ENCODE measurements around the gene DNAJC1. TPM values are rescaled to one million over a fixed set of nuclear protein-coding genes. Genes with fewer than 3 reads are reported as not detected.

DNAJC1 gene
- total RNA-seq, 1 experiment from 2014 or later = 3.2 TPM

- no peak overlapping the region for H3K4me2 ChIP-seq (ENCODE audit: low read depth, low read length, poor library complexity, severe bottlenecking)
- no peaks in the 10 kb centered on the region for H3K36me3 ChIP-seq (ENCODE audit: insufficient read depth, low read length)
Observed at GRCh38 chr10:21832821-21833130, 170.8 kb downstream of the DNAJC1 start.

GRCh38 chr10:21831986-21832820 is 171.3 kb downstream of the DNAJC1 start:
- Histone ChIP-seq H3K4me3 (ENCODE audit: low read length) (no peak overlapping the region), H3K79me2 (ENCODE audit: low read length) (no peaks in the 10 kb centered on the region), H3K36me3 (ENCODE audit: insufficient read depth, low read length) (no peaks in the 10 kb centered on the region), H3K4me1 (ENCODE audit: low read length) (no peaks in the 10 kb centered on the region), H3K27ac (ENCODE audit: low read length) (no peak overlapping the region), H2AFZ (ENCODE audit: low read length) (no peak overlapping the region), H3K27me3 (ENCODE audit: low read length) (no peaks in the 10 kb centered on the region), H3K9me2 (replicated peaks; ENCODE audit: insufficient read depth, low read length) (no peaks in the 10 kb centered on the region), H3K4me2 (ENCODE audit: low read depth, low read length, poor library complexity, severe bottlenecking) (no peak overlapping the region), H3K9me3 (ENCODE audit: low read length) (peaks cover under 1% of the 10 kb centered on the region), H4K20me1 (ENCODE audit: insufficient read depth, low read depth, low read length) (no peaks in the 10 kb centered on the region), H3K9ac (ENCODE audit: low read length) (no peak overlapping the region)
- no peak for DNase-seq

More at GRCh38 chr10:21832821-21833130, 170.8 kb downstream of the DNAJC1 start:
- H3K9ac ChIP-seq (ENCODE audit: low read length) = no peak overlapping the region
- DNase-seq = no peak
- no peaks in the 10 kb centered on the region for H3K4me1 ChIP-seq (ENCODE audit: low read length)
- H3K9me2 ChIP-seq (replicated peaks; ENCODE audit: insufficient read depth, low read length) = no peaks in the 10 kb centered on the region
- no peak overlapping the region for H3K27ac ChIP-seq (ENCODE audit: low read length)
- H3K79me2 ChIP-seq (ENCODE audit: low read length) = no peaks in the 10 kb centered on the region
- H3K4me3 ChIP-seq (ENCODE audit: low read length) = no peak overlapping the region
- H2AFZ ChIP-seq (ENCODE audit: low read length) = no peak overlapping the region
- H4K20me1 ChIP-seq (ENCODE audit: insufficient read depth, low read depth, low read length) = no peaks in the 10 kb centered on the region
- H3K27me3 ChIP-seq (ENCODE audit: low read length) = no peaks in the 10 kb centered on the region
- H3K9me3 ChIP-seq (ENCODE audit: low read length) = no peaks in the 10 kb centered on the region

- Histone ChIP-seq H3K27ac (ENCODE audit: low read length) (no peak overlapping the region), H3K4me3 (ENCODE audit: low read length) (no peak overlapping the region), H3K4me1 (ENCODE audit: low read length) (no peaks in the 10 kb centered on the region), H3K79me2 (ENCODE audit: low read length) (no peaks in the 10 kb centered on the region), H3K4me2 (ENCODE audit: low read depth, low read length, poor library complexity, severe bottlenecking) (no peak overlapping the region), H4K20me1 (ENCODE audit: insufficient read depth, low read depth, low read length) (no peaks in the 10 kb centered on the region), H3K9ac (ENCODE audit: low read length) (no peak overlapping the region), H2AFZ (ENCODE audit: low read length) (no peak overlapping the region), H3K36me3 (ENCODE audit: insufficient read depth, low read length) (no peaks in the 10 kb centered on the region), H3K9me3 (ENCODE audit: low read length) (peaks cover 8% of the 10 kb centered on the region), H3K27me3 (ENCODE audit: low read length) (no peaks in the 10 kb centered on the region), H3K9me2 (replicated peaks; ENCODE audit: insufficient read depth, low read length) (no peaks in the 10 kb centered on the region)
- DNase-seq = no peak
Observed at GRCh38 chr10:21830037-21830436, 173.5 kb downstream of the DNAJC1 start.

GRCh38 chr10:21827308-21827707 is 176.2 kb downstream of the DNAJC1 start:
- no peak for DNase-seq
- Histone ChIP-seq H3K9me3 (ENCODE audit: low read length) (peaks cover 8% of the 10 kb centered on the region), H2AFZ (ENCODE audit: low read length) (no peak overlapping the region), H3K27ac (ENCODE audit: low read length) (no peak overlapping the region), H3K27me3 (ENCODE audit: low read length) (no peaks in the 10 kb centered on the region), H4K20me1 (ENCODE audit: insufficient read depth, low read depth, low read length) (no peaks in the 10 kb centered on the region), H3K4me1 (ENCODE audit: low read length) (no peaks in the 10 kb centered on the region), H3K9me2 (replicated peaks; ENCODE audit: insufficient read depth, low read length) (no peaks in the 10 kb centered on the region), H3K79me2 (ENCODE audit: low read length) (no peaks in the 10 kb centered on the region), H3K36me3 (ENCODE audit: insufficient read depth, low read length) (no peaks in the 10 kb centered on the region), H3K9ac (ENCODE audit: low read length) (no peak overlapping the region), H3K4me2 (ENCODE audit: low read depth, low read length, poor library complexity, severe bottlenecking) (no peak overlapping the region), H3K4me3 (ENCODE audit: low read length) (no peak overlapping the region)

- H3K9me3 ChIP-seq (ENCODE audit: low read length) = peaks cover 8% of the 10 kb centered on the region
- H3K27me3 ChIP-seq (ENCODE audit: low read length) = no peaks in the 10 kb centered on the region
- no peaks in the 10 kb centered on the region for H4K20me1 ChIP-seq (ENCODE audit: insufficient read depth, low read depth, low read length)
- H3K27ac ChIP-seq (ENCODE audit: low read length) = no peak overlapping the region
- H3K36me3 ChIP-seq (ENCODE audit: insufficient read depth, low read length) = no peaks in the 10 kb centered on the region
- H3K4me3 ChIP-seq (ENCODE audit: low read length) = no peak overlapping the region
- no peaks in the 10 kb centered on the region for H3K79me2 ChIP-seq (ENCODE audit: low read length)
- no peak overlapping the region for H3K9ac ChIP-seq (ENCODE audit: low read length)
- DNase-seq = no peak
- no peak overlapping the region for H3K4me2 ChIP-seq (ENCODE audit: low read depth, low read length, poor library complexity, severe bottlenecking)
- H3K4me1 ChIP-seq (ENCODE audit: low read length) = no peaks in the 10 kb centered on the region
- no peaks in the 10 kb centered on the region for H3K9me2 ChIP-seq (replicated peaks; ENCODE audit: insufficient read depth, low read length)
- no peak overlapping the region for H2AFZ ChIP-seq (ENCODE audit: low read length)
Observed at GRCh38 chr10:21826725-21827124, 176.8 kb downstream of the DNAJC1 start.

- H3K9me2 ChIP-seq (replicated peaks; ENCODE audit: insufficient read depth, low read length) = no peaks in the 10 kb centered on the region
- peaks cover 8% of the 10 kb centered on the region for H3K9me3 ChIP-seq (ENCODE audit: low read length)
- H3K4me1 ChIP-seq (ENCODE audit: low read length) = no peaks in the 10 kb centered on the region
- DNase-seq = no peak
- no peak overlapping the region for H3K9ac ChIP-seq (ENCODE audit: low read length)
- H3K4me3 ChIP-seq (ENCODE audit: low read length) = no peak overlapping the region
- H3K27ac ChIP-seq (ENCODE audit: low read length) = no peak overlapping the region
- no peaks in the 10 kb centered on the region for H3K79me2 ChIP-seq (ENCODE audit: low read length)
- H3K4me2 ChIP-seq (ENCODE audit: low read depth, low read length, poor library complexity, severe bottlenecking) = no peak overlapping the region
- H3K36me3 ChIP-seq (ENCODE audit: insufficient read depth, low read length) = no peaks in the 10 kb centered on the region
- no peaks in the 10 kb centered on the region for H3K27me3 ChIP-seq (ENCODE audit: low read length)
- H2AFZ ChIP-seq (ENCODE audit: low read length) = no peak overlapping the region
- H4K20me1 ChIP-seq (ENCODE audit: insufficient read depth, low read depth, low read length) = no peaks in the 10 kb centered on the region
Observed at GRCh38 chr10:21825345-21825744, 178.2 kb downstream of the DNAJC1 start.

GRCh38 chr10:21824409-21824808 is 179.1 kb downstream of the DNAJC1 start:
- peaks cover 8% of the 10 kb centered on the region for H3K9me3 ChIP-seq (ENCODE audit: low read length)
- H3K9ac ChIP-seq (ENCODE audit: low read length) = no peak overlapping the region
- no peaks in the 10 kb centered on the region for H3K79me2 ChIP-seq (ENCODE audit: low read length)
- H3K27me3 ChIP-seq (ENCODE audit: low read length) = no peaks in the 10 kb centered on the region
- H3K4me1 ChIP-seq (ENCODE audit: low read length) = no peaks in the 10 kb centered on the region
- H3K4me2 ChIP-seq (ENCODE audit: low read depth, low read length, poor library complexity, severe bottlenecking) = no peak overlapping the region
- no peak for DNase-seq
- no peaks in the 10 kb centered on the region for H4K20me1 ChIP-seq (ENCODE audit: insufficient read depth, low read depth, low read length)
- no peak overlapping the region for H3K4me3 ChIP-seq (ENCODE audit: low read length)
- no peak overlapping the region for H2AFZ ChIP-seq (ENCODE audit: low read length)
- no peak overlapping the region for H3K27ac ChIP-seq (ENCODE audit: low read length)
- H3K9me2 ChIP-seq (replicated peaks; ENCODE audit: insufficient read depth, low read length) = no peaks in the 10 kb centered on the region
- no peaks in the 10 kb centered on the region for H3K36me3 ChIP-seq (ENCODE audit: insufficient read depth, low read length)

GRCh38 chr10:21823617-21824016 is 179.9 kb downstream of the DNAJC1 start:
- Histone ChIP-seq H3K36me3 (ENCODE audit: insufficient read depth, low read length) (no peaks in the 10 kb centered on the region), H3K4me1 (ENCODE audit: low read length) (no peaks in the 10 kb centered on the region), H3K4me2 (ENCODE audit: low read depth, low read length, poor library complexity, severe bottlenecking) (no peak overlapping the region), H3K27ac (ENCODE audit: low read length) (no peak overlapping the region), H4K20me1 (ENCODE audit: insufficient read depth, low read depth, low read length) (no peaks in the 10 kb centered on the region), H3K79me2 (ENCODE audit: low read length) (no peaks in the 10 kb centered on the region), H3K4me3 (ENCODE audit: low read length) (no peak overlapping the region), H2AFZ (ENCODE audit: low read length) (no peak overlapping the region), H3K9me3 (ENCODE audit: low read length) (peaks cover 8% of the 10 kb centered on the region), H3K9ac (ENCODE audit: low read length) (no peak overlapping the region), H3K9me2 (replicated peaks; ENCODE audit: insufficient read depth, low read length) (no peaks in the 10 kb centered on the region), H3K27me3 (ENCODE audit: low read length) (no peaks in the 10 kb centered on the region)
- no peak for DNase-seq

Data from Karpas-422 (cell line).